ENCODE data around the gene EPB41L1. TPM values are rescaled to one million over a fixed set of nuclear protein-coding genes. Genes with fewer than 3 reads are reported as not detected.
A peak's percentile ranks its signal among the peaks of the same experiment; 100 is the strongest.

Gene EPB41L1
- total RNA-seq, 1 donor from 2014 or later = 54.8 TPM

- Histone ChIP-seq H3K27ac (no peak overlapping the region), H3K36me3 (no peaks in the 10 kb centered on the region), H3K9me3 (no peaks in the 10 kb centered on the region), H3K4me1 (peaks cover 3% of the 10 kb centered on the region), H3K27me3 (no peaks in the 10 kb centered on the region), H3K4me3 (no peak overlapping the region)
- TF ChIP-seq CTCF (IDR thresholded peaks at IDR 0.05) (no peak), POLR2A (IDR thresholded peaks at IDR 0.05) (no peak), POLR2AphosphoS5 (IDR thresholded peaks at IDR 0.05; ENCODE audit: insufficient read depth in 1 of 2, low read depth in 1 of 2) (no peak)
- no peak for DNase-seq (ENCODE audit: extremely low spot score in 2 of 2)
- intact Hi-C loops (cut with DNase I) = no loop called here
Measured at GRCh38 chr20:36144336-36144735, 10.2 kb upstream of the EPB41L1 start.

GRCh38 chr20:36145877-36146707, 8.4 kb upstream of the EPB41L1 start:
- Histone ChIP-seq H3K27ac (no peak overlapping the region), H3K9me3 (no peaks in the 10 kb centered on the region), H3K4me3 (no peak overlapping the region), H3K4me1 (peaks cover 7% of the 10 kb centered on the region), H3K27me3 (no peaks in the 10 kb centered on the region), H3K36me3 (no peaks in the 10 kb centered on the region)
- no peak for DNase-seq (ENCODE audit: extremely low spot score in 2 of 2)
- TF ChIP-seq POLR2A (IDR thresholded peaks at IDR 0.05) (no peak), CTCF (IDR thresholded peaks at IDR 0.05) (no peak), POLR2AphosphoS5 (IDR thresholded peaks at IDR 0.05; ENCODE audit: insufficient read depth in 1 of 2, low read depth in 1 of 2) (no peak)
- intact Hi-C loops (cut with DNase I) = no loop called here

GRCh38 chr20:36147690-36148089, 6.8 kb upstream of the EPB41L1 start:
- Histone ChIP-seq H3K27me3 (no peaks in the 10 kb centered on the region), H3K27ac (peak overlapping the region; percentile 22), H3K4me1 (peaks cover 7% of the 10 kb centered on the region), H3K9me3 (no peaks in the 10 kb centered on the region), H3K36me3 (no peaks in the 10 kb centered on the region), H3K4me3 (no peak overlapping the region)
- intact Hi-C loops (cut with DNase I) = no loop called here
- DNase-seq (ENCODE audit: extremely low spot score in 2 of 2) = no peak
- TF ChIP-seq POLR2AphosphoS5 (IDR thresholded peaks at IDR 0.05; ENCODE audit: insufficient read depth in 1 of 2, low read depth in 1 of 2) = peak; percentile 21 to 26
- TF ChIP-seq POLR2A (IDR thresholded peaks at IDR 0.05) = no peak

- Histone ChIP-seq H3K27ac (peak overlapping the region; percentile 22), H3K4me3 (no peak overlapping the region), H3K9me3 (no peaks in the 10 kb centered on the region), H3K36me3 (no peaks in the 10 kb centered on the region), H3K4me1 (peaks cover 12% of the 10 kb centered on the region), H3K27me3 (no peaks in the 10 kb centered on the region)
- TF ChIP-seq CTCF (IDR thresholded peaks at IDR 0.05) = no peak
- TF ChIP-seq POLR2A (IDR thresholded peaks at IDR 0.05) = no peak
- no peak for TF ChIP-seq POLR2AphosphoS5 (IDR thresholded peaks at IDR 0.05; ENCODE audit: insufficient read depth in 1 of 2, low read depth in 1 of 2)
- intact Hi-C loops (cut with DNase I) = no loop called here
- DNase-seq (ENCODE audit: extremely low spot score in 2 of 2) = no peak
Measured at GRCh38 chr20:36148439-36148838, 6.1 kb upstream of the EPB41L1 start.

- H3K4me3 ChIP-seq = no peak overlapping the region
- TF ChIP-seq POLR2A (IDR thresholded peaks at IDR 0.05) (no peak), POLR2AphosphoS5 (IDR thresholded peaks at IDR 0.05; ENCODE audit: insufficient read depth in 1 of 2, low read depth in 1 of 2) (no peak), CTCF (IDR thresholded peaks at IDR 0.05) (no peak)
- H3K27me3 ChIP-seq = no peaks in the 10 kb centered on the region
- no peaks in the 10 kb centered on the region for H3K9me3 ChIP-seq
- no peak overlapping the region for H3K27ac ChIP-seq
- peaks cover 18% of the 10 kb centered on the region for H3K4me1 ChIP-seq
- intact Hi-C loops (cut with DNase I) = no loop called here
- no peak for DNase-seq (ENCODE audit: extremely low spot score in 2 of 2)
- H3K36me3 ChIP-seq = no peaks in the 10 kb centered on the region
Measured at GRCh38 chr20:36149012-36149411, 5.5 kb upstream of the EPB41L1 start.

All from vagina (tissue), 2 donors.